ENCODE measurements around the gene ST3GAL5. TPM values are rescaled to one million over a fixed set of nuclear protein-coding genes. Genes with fewer than 3 reads are reported as not detected.

The ST3GAL5 gene
- total RNA-seq, 1 donor from 2014 or later, result 5.9 TPM

GRCh38 chr2:85866165-85866659 lies 22.6 kb downstream of the ST3GAL5 start:
- DNase-seq (ENCODE audit: low read depth), result no peak

GRCh38 chr2:85865539-85866164 lies 23.1 kb downstream of the ST3GAL5 start:
- DNase-seq (ENCODE audit: low read depth), result no peak

GRCh38 chr2:85864654-85865053 lies 24.1 kb downstream of the ST3GAL5 start:
- DNase-seq (ENCODE audit: low read depth), result no peak

GRCh38 chr2:85862426-85862825 lies 26.4 kb downstream of the ST3GAL5 start:
- no peak for DNase-seq (ENCODE audit: low read depth)

GRCh38 chr2:85861650-85862049 lies 27.1 kb downstream of the ST3GAL5 start:
- no peak for DNase-seq (ENCODE audit: low read depth)

- no peak for DNase-seq (ENCODE audit: low read depth)
These were observed 27.6 kb downstream of the ST3GAL5 start for GRCh38 chr2:85861180-85861579.

- no peak for DNase-seq (ENCODE audit: low read depth)
These were observed 29.9 kb downstream of the ST3GAL5 start for GRCh38 chr2:85858841-85859240.

- no peak for DNase-seq (ENCODE audit: low read depth)
These were observed 33.9 kb downstream of the ST3GAL5 start for GRCh38 chr2:85854897-85855296.

GRCh38 chr2:85854166-85854509 lies 34.7 kb downstream of the ST3GAL5 start:
- DNase-seq (ENCODE audit: low read depth), result no peak

GRCh38 chr2:85853499-85854165 lies 35.2 kb downstream of the ST3GAL5 start:
- no peak for DNase-seq (ENCODE audit: low read depth)

- DNase-seq (ENCODE audit: low read depth), result no peak
These were observed 35.8 kb downstream of the ST3GAL5 start for GRCh38 chr2:85852937-85853498.

- DNase-seq (ENCODE audit: low read depth), result no peak
These were observed 36.5 kb downstream of the ST3GAL5 start for GRCh38 chr2:85852152-85852840.

- peak; percentile 22 for DNase-seq (ENCODE audit: low read depth)
These were observed 37.3 kb downstream of the ST3GAL5 start for GRCh38 chr2:85851253-85852151.

GRCh38 chr2:85850451-85850850 lies 38.3 kb downstream of the ST3GAL5 start:
- no peak for DNase-seq (ENCODE audit: low read depth)

GRCh38 chr2:85847051-85847588 lies 41.7 kb downstream of the ST3GAL5 start:
- DNase-seq (ENCODE audit: low read depth), result no peak

- no peak for DNase-seq (ENCODE audit: low read depth)
These were observed 42.4 kb downstream of the ST3GAL5 start for GRCh38 chr2:85846411-85846810.

- DNase-seq (ENCODE audit: low read depth), result no peak
These were observed 44.3 kb downstream of the ST3GAL5 start for GRCh38 chr2:85844486-85844885.

GRCh38 chr2:85843543-85843942 lies 45.2 kb downstream of the ST3GAL5 start:
- DNase-seq (ENCODE audit: low read depth), result no peak

- DNase-seq (ENCODE audit: low read depth), result no peak
These were observed 48.7 kb downstream of the ST3GAL5 start for GRCh38 chr2:85840091-85840490.

GRCh38 chr2:85839461-85839860 lies 49.3 kb downstream of the ST3GAL5 start:
- no peak for DNase-seq (ENCODE audit: low read depth)

- no peak for DNase-seq (ENCODE audit: low read depth)
These were observed 50.1 kb downstream of the ST3GAL5 start for GRCh38 chr2:85838641-85839040.
